ENCODE measurements around the gene MSH3.
"Not testable (repeated sequence)": the region's sequence is repeated elsewhere in the genome, so short reads cannot be mapped to it uniquely, and the experiment has no call there.

MSH3 gene

DNA sequence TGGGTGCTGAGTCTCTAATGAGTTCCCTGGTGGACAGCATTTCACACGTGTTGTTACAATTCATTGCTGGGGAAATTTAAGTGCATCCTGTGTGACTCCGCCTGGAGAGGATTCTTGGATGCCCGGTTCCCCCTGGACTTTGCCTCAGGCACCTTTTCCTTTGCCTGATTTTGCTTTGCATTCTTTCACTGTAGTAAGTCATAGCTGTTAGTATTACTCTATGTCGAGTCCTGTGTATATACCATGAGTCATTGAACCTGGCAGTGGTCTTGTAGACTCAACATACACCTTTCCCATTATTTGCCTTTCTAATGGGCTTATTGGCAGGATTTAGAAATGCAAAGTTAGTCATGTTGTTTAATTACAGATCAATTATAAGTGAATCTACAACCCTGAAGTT, 82.3 kb downstream of the MSH3 start:
- no peak overlapping the region for H3K4me3 ChIP-seq (ENCODE audit: low read depth, low read length)
- TF ChIP-seq, protein P1, sequence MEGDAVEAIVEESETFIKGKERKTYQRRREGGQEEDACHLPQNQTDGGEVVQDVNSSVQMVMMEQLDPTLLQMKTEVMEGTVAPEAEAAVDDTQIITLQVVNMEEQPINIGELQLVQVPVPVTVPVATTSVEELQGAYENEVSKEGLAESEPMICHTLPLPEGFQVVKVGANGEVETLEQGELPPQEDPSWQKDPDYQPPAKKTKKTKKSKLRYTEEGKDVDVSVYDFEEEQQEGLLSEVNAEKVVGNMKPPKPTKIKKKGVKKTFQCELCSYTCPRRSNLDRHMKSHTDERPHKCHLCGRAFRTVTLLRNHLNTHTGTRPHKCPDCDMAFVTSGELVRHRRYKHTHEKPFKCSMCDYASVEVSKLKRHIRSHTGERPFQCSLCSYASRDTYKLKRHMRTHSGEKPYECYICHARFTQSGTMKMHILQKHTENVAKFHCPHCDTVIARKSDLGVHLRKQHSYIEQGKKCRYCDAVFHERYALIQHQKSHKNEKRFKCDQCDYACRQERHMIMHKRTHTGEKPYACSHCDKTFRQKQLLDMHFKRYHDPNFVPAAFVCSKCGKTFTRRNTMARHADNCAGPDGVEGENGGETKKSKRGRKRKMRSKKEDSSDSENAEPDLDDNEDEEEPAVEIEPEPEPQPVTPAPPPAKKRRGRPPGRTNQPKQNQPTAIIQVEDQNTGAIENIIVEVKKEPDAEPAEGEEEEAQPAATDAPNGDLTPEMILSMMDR (IDR thresholded peaks at IDR 0.05; ENCODE audit: borderline replicate concordance, insufficient read depth, low read depth, low read length), result no peak

- no peak overlapping the region for H3K4me3 ChIP-seq (ENCODE audit: low read depth, low read length)
- TF ChIP-seq, protein P1 (IDR thresholded peaks at IDR 0.05; ENCODE audit: borderline replicate concordance, insufficient read depth, low read depth, low read length), result no peak
Measured at GRCh38 chr5:80738466-80738865, 84.0 kb downstream of the MSH3 start.

DNA sequence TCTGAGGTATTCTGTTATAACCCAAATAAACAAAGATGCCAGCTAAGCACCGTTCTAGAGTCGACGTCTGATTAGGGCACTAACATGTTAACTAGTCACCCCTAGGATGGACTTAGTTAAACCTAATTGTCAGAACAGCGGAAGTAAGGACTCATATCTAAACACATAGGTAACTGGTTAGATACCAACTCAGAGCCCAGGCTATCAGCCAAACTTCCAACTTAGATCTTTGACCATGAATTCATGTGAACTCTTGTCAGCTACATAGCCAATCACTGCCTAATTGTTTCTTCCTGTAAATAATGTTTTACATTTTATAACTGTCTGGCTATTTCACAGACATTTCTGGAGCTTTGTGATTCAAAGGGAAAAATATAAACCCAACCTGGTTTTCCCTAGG, 84.6 kb downstream of the MSH3 start:
- no peak overlapping the region for H3K4me3 ChIP-seq (ENCODE audit: low read depth, low read length)
- TF ChIP-seq, protein P1 (IDR thresholded peaks at IDR 0.05; ENCODE audit: borderline replicate concordance, insufficient read depth, low read depth, low read length), result no peak

DNA sequence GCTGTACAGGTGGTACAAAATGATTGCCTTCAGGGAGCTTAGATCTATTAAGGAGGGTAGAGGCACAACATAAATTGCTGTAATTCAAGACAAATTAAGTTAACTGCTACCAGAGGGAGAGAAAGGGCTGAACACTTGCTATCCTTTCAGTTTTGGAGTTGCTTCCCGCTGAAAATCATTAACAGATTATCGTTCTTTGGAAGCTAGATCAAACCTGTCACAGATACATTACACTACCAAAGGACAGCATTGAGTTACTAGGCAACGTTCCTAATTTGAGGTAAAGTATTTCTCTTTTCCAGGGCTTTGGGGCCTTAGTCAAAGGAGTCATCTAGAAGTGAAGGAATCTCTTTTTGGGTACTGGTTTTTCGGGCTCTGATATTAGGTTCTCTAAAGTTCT, 85.0 kb downstream of the MSH3 start:
- no peak overlapping the region for H3K4me3 ChIP-seq (ENCODE audit: low read depth, low read length)
- TF ChIP-seq, protein P1 (IDR thresholded peaks at IDR 0.05; ENCODE audit: borderline replicate concordance, insufficient read depth, low read depth, low read length), result no peak

GRCh38 chr5:80739898-80740297, 85.4 kb downstream of the MSH3 start:
- TF ChIP-seq, protein P1 (IDR thresholded peaks at IDR 0.05; ENCODE audit: borderline replicate concordance, insufficient read depth, low read depth, low read length), result no peak

DNA sequence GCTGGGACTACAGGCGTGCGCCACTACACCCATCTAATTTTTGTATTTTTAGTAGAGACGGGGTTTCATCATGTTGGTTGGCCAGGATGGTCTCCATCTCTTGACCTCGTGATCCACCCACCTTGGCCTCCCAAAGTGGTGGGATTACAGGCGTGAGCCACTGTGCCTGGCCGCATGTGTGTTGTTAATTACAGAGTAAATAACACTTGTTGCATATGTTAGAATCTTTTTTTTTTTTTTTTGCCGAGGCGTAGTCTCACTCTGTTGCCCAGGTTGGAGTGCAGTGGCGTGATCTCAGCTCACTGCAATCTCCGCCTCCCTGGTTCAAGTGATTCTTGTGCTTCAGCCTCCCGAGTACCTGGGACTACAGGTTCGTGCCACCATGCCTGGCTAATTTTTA, 86.0 kb downstream of the MSH3 start:
- not testable (repeated sequence) for H3K4me3 ChIP-seq (ENCODE audit: low read depth, low read length)

More at GRCh38 chr5:80739898-80740297, 85.4 kb downstream of the MSH3 start:
- no peak overlapping the region for H3K4me3 ChIP-seq (ENCODE audit: low read depth, low read length)

DNA sequence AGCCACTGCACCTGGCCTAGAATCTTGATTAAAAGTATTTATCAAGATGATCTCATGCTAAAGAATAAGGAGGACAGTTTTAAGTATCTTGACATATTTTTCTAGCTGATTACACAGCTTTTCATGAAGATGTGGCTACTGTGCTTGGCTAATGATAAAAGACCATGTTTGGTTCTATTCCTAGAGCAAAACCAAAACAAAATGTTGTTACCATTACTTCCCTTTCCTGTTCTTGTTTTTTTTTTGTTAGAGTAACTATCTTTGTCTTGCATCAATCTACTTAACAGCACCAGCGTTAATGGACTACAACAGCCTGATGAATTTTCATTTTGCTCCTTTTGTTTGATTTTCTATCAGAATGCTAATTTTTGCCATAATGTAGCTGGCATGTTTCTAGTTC, 86.5 kb downstream of the MSH3 start:
- H3K4me3 ChIP-seq (ENCODE audit: low read depth, low read length), result no peak overlapping the region
- TF ChIP-seq, protein P1 (IDR thresholded peaks at IDR 0.05; ENCODE audit: borderline replicate concordance, insufficient read depth, low read depth, low read length), result no peak

DNA sequence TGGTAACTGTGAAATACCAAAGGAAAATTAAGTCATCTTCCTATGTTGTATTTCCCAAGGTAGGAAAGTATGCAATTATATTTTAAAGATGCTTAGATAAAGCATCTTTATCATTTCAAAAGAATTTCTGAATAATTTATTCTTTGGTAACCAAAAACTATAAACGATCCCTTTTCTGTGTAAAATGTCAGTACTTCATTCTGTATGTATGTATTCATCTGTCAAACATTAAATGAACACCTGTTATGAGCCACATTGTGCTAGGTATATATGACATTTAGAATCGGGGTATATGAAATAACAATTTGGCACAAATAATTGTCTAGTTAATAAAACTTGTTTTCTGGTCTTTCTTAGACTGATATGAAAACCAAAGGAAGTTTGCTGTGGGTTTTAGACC, 89.7 kb downstream of the MSH3 start:
- H3K4me3 ChIP-seq (ENCODE audit: low read depth, low read length), result no peak overlapping the region
- TF ChIP-seq, protein P1 (IDR thresholded peaks at IDR 0.05; ENCODE audit: borderline replicate concordance, insufficient read depth, low read depth, low read length), result no peak

All from GM12875 (cell line).